HepG2 (cell line): ENCODE data around the gene MIA2. TPM values are rescaled to one million over a fixed set of nuclear protein-coding genes. Genes with fewer than 3 reads are reported as not detected.

Source experiments
- GTF3A ChIP-seq: sonication (generic); formaldehyde crosslinking; conservative IDR thresholded peaks from 2 replicates; pipeline ENCODE4 v1.4.0; 2020; ENCODE audit warnings: mild to moderate bottlenecking, missing genetic modification reagents
- REPIN1 ChIP-seq: sonication (generic); formaldehyde crosslinking; IDR thresholded peaks from 2 replicates; pipeline ENCODE4 v1.8.0; 2022; ENCODE audit warnings: missing genetic modification reagents, low read depth, mild to moderate bottlenecking, borderline replicate concordance
- TGIF2 ChIP-seq: IDR thresholded peaks from 2 replicates; pipeline ENCODE4 v1.6.1; 2016; ENCODE audit warnings: control low read depth, missing compliant biosample characterization
- ZEB1 ChIP-seq: IDR thresholded peaks from 2 replicates; pipeline ENCODE4 v1.6.1; 2012; ENCODE audit warnings: mild to moderate bottlenecking, low read depth, inconsistent platforms; ENCODE audit not compliant: insufficient replicate concordance
- ZNF230 ChIP-seq: sonication (generic); formaldehyde crosslinking; IDR thresholded peaks from 2 replicates; pipeline ENCODE4 v1.4.0; 2020; ENCODE audit warnings: mild to moderate bottlenecking, missing genetic modification reagents
- ZNF337 ChIP-seq: sonication (generic); formaldehyde crosslinking; IDR thresholded peaks from 2 replicates; pipeline ENCODE4 v1.5.1; 2020; ENCODE audit warnings: missing genetic modification reagents, low read depth, mild to moderate bottlenecking, borderline replicate concordance
- ZNF432 ChIP-seq: sonication (generic); formaldehyde crosslinking; IDR thresholded peaks from 2 replicates; pipeline ENCODE4 v1.5.0; 2020; ENCODE audit warnings: missing genetic modification reagents, mild to moderate bottlenecking, borderline replicate concordance
- ZNF674 ChIP-seq: sonication (generic); formaldehyde crosslinking; IDR thresholded peaks from 2 replicates; pipeline ENCODE4 v1.5.0; 2020; ENCODE audit warnings: low read depth, mild to moderate bottlenecking, missing genetic modification reagents
- ZNF709 ChIP-seq: sonication (generic); formaldehyde crosslinking; IDR thresholded peaks from 2 replicates; pipeline ENCODE4 v1.5.0; 2020; ENCODE audit warnings: mild to moderate bottlenecking, missing genetic modification reagents
- ZNF761 ChIP-seq: sonication (generic); formaldehyde crosslinking; conservative IDR thresholded peaks from 2 replicates; pipeline ENCODE4 v1.4.0; 2020; ENCODE audit warnings: mild to moderate bottlenecking, missing genetic modification reagents
- ZNF841 ChIP-seq: sonication (generic); formaldehyde crosslinking; IDR thresholded peaks from 2 replicates; pipeline ENCODE4 v1.8.1; 2023; ENCODE audit warnings: missing genetic modification reagents, borderline replicate concordance
- polyA plus RNA-seq, 8 experiments: library from polyadenylated mRNA; depleted of rRNA in 3 of 8; stranded (reverse) in 7 of 8; unstranded in 1 of 8; fragments of >200 nt; fragmentation: Illumina TruSeq in 4 of 8; extraction: Trizol in 4 of 8; gene quantifications; 2 replicates each; pipeline versions ENCODE4 v1.2.1 to v1.2.3, GENCODE V29; 2011 to 2016; ENCODE audit warnings: low read depth in 4 of 8, missing spikeins in 1 of 8, mixed read lengths in 1 of 8; ENCODE audit not compliant: insufficient read depth in 1 of 8
- total RNA-seq, 5 experiments: library from RNA; depleted of rRNA; stranded (reverse); fragments of >200 nt; fragmentation: Illumina TruSeq; extraction: Trizol; gene quantifications; 2 replicates each; pipeline ENCODE4 v1.2.3, GENCODE V29; 2016; ENCODE audit warnings: low read depth in 1 of 5
- TF ChIP-seq, protein P1 (sequence below), 2 experiments: sonication (generic) in 1 of 2; formaldehyde crosslinking in 1 of 2; IDR thresholded peaks; 2 replicates each; pipeline versions ENCODE4 v1.5.1 to v1.6.1; 2011 to 2020; ENCODE audit warnings: borderline replicate concordance in 1 of 2, low read depth in 1 of 2, low read length in 1 of 2, mild to moderate bottlenecking in 1 of 2, missing genetic modification reagents in 1 of 2, moderate library complexity in 1 of 2
- TF ChIP-seq, protein P2 (sequence below): IDR thresholded peaks from 2 replicates; pipeline ENCODE4 v1.6.1; 2016; ENCODE audit warnings: missing genetic modification reagents, missing compliant biosample characterization
- TF ChIP-seq, protein P3 (sequence below): IDR thresholded peaks from 2 replicates; pipeline ENCODE4 v1.6.1; 2016; ENCODE audit warnings: mild to moderate bottlenecking, missing biosample characterization, missing genetic modification reagents
- TF ChIP-seq, protein P4 (sequence below): sonication (generic); formaldehyde crosslinking; IDR thresholded peaks from 2 replicates; pipeline ENCODE4 v1.4.0; 2020; ENCODE audit warnings: mild to moderate bottlenecking, missing genetic modification reagents
- TF ChIP-seq, protein P5 (sequence below): sonication (generic); formaldehyde crosslinking; IDR thresholded peaks from 2 replicates; pipeline ENCODE4 v1.4.0; 2020; ENCODE audit warnings: mild to moderate bottlenecking, missing genetic modification reagents
- TF ChIP-seq, protein P6 (sequence below): sonication (generic); formaldehyde crosslinking; IDR thresholded peaks from 2 replicates; pipeline ENCODE4 v1.5.0; 2020; ENCODE audit warnings: mild to moderate bottlenecking, missing genetic modification reagents

MIA2 gene
- total and polyA plus RNA-seq, 2 of the 13 experiments (the other 11 are each of a cell fraction or from before 2014, with no cell fraction given) = 134 to 158 TPM

DNA sequence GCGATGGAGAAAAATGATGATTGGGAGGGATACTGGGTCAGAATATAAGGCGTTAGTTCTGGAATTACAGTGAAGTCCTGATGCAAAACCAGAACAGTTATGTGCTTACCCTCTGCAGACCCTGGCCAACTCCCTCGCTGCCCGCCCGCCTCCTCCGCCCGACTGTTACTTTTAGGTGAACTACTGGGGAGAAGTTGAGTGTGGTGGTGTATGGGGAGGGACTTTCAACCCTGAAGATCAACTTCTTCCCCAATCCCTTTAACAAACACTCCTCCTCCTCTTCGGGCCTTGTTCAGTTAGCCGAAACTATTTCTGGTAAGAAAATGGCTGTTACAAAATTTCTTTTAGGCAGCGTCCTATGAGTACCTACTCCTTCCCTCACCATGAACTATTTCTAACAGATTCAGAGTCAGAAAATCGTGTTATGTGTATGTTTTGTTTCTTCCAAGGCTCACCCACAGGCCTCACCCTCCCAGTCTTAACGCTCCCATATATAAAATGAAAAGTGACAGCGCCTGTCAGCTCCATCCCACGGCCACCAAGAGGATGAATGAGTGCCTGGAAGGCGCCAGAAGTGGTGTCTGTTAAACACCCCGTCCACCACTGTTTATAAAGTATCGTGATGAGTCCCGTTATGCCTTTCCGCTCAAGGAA is 197.2 kb downstream of the MIA2 start (continued):
- TF ChIP-seq, protein P1, sequence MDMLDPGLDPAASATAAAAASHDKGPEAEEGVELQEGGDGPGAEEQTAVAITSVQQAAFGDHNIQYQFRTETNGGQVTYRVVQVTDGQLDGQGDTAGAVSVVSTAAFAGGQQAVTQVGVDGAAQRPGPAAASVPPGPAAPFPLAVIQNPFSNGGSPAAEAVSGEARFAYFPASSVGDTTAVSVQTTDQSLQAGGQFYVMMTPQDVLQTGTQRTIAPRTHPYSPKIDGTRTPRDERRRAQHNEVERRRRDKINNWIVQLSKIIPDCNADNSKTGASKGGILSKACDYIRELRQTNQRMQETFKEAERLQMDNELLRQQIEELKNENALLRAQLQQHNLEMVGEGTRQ (IDR thresholded peaks at IDR 0.05; ENCODE audit: low read depth, low read length) = no peak
- TF ChIP-seq, protein P1 (CRISPR knock-in tag; IDR thresholded peaks at IDR 0.05; ENCODE audit: borderline replicate concordance) = peak; percentile 48; the same call in 1 of the 2 replicates
- TF ChIP-seq ZNF709 (CRISPR knock-in tag) (0 out of 2 replicates have a peak, but pooled peaks have one; percentile 22), ZNF761 (CRISPR knock-in tag) (0 out of 2 replicates have a peak, but pooled peaks have one; percentile 29), ZNF337 (CRISPR knock-in tag) (0 out of 2 replicates have a peak, but pooled peaks have one; percentile 53), GTF3A (CRISPR knock-in tag) (0 out of 2 replicates have a peak, but pooled peaks have one; percentile 66), ZEB1 (no peak), ZNF432 (CRISPR knock-in tag) (no peak), ZNF674 (CRISPR knock-in tag) (no peak), ZNF841 (CRISPR knock-in tag) (no peak), REPIN1 (CRISPR knock-in tag) (0 out of 2 replicates have a peak, but pooled peaks have one; percentile 27), ZNF230 (CRISPR knock-in tag) (peak; percentile 34; the same call in 1 of the 2 replicates), TGIF2 (CRISPR knock-in tag) (no peak)
- TF ChIP-seq, protein P2, sequence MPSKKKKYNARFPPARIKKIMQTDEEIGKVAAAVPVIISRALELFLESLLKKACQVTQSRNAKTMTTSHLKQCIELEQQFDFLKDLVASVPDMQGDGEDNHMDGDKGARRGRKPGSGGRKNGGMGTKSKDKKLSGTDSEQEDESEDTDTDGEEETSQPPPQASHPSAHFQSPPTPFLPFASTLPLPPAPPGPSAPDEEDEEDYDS = no peak
- TF ChIP-seq, protein P3, sequence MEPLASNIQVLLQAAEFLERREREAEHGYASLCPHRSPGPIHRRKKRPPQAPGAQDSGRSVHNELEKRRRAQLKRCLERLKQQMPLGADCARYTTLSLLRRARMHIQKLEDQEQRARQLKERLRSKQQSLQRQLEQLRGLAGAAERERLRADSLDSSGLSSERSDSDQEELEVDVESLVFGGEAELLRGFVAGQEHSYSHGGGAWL (CRISPR knock-in tag) = no peak
- TF ChIP-seq, protein P4, sequence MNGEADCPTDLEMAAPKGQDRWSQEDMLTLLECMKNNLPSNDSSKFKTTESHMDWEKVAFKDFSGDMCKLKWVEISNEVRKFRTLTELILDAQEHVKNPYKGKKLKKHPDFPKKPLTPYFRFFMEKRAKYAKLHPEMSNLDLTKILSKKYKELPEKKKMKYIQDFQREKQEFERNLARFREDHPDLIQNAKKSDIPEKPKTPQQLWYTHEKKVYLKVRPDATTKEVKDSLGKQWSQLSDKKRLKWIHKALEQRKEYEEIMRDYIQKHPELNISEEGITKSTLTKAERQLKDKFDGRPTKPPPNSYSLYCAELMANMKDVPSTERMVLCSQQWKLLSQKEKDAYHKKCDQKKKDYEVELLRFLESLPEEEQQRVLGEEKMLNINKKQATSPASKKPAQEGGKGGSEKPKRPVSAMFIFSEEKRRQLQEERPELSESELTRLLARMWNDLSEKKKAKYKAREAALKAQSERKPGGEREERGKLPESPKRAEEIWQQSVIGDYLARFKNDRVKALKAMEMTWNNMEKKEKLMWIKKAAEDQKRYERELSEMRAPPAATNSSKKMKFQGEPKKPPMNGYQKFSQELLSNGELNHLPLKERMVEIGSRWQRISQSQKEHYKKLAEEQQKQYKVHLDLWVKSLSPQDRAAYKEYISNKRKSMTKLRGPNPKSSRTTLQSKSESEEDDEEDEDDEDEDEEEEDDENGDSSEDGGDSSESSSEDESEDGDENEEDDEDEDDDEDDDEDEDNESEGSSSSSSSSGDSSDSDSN (CRISPR knock-in tag) = no peak
- TF ChIP-seq, protein P5, sequence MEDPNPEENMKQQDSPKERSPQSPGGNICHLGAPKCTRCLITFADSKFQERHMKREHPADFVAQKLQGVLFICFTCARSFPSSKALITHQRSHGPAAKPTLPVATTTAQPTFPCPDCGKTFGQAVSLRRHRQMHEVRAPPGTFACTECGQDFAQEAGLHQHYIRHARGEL (CRISPR knock-in tag) = no peak
- TF ChIP-seq, protein P6, sequence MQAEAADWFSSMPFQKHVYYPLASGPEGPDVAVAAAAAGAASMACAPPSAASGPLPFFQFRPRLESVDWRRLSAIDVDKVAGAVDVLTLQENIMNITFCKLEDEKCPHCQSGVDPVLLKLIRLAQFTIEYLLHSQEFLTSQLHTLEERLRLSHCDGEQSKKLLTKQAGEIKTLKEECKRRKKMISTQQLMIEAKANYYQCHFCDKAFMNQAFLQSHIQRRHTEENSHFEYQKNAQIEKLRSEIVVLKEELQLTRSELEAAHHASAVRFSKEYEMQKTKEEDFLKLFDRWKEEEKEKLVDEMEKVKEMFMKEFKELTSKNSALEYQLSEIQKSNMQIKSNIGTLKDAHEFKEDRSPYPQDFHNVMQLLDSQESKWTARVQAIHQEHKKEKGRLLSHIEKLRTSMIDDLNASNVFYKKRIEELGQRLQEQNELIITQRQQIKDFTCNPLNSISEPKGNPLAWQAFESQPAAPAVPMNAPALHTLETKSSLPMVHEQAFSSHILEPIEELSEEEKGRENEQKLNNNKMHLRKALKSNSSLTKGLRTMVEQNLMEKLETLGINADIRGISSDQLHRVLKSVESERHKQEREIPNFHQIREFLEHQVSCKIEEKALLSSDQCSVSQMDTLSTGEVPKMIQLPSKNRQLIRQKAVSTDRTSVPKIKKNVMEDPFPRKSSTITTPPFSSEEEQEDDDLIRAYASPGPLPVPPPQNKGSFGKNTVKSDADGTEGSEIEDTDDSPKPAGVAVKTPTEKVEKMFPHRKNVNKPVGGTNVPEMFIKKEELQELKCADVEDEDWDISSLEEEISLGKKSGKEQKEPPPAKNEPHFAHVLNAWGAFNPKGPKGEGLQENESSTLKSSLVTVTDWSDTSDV (CRISPR knock-in tag) = peak; percentile 49; the same call in 1 of the 2 replicates
